Left forelimb (tissue), 1 donor: Measurements from ENCODE around the gene MAP3K3.

Source experiments
- DNase-seq: peaks from one replicate; pipeline ENCODE4 v3.0.0-alpha.2; 2018; ENCODE audit warnings: low spot score

Gene MAP3K3

DNA sequence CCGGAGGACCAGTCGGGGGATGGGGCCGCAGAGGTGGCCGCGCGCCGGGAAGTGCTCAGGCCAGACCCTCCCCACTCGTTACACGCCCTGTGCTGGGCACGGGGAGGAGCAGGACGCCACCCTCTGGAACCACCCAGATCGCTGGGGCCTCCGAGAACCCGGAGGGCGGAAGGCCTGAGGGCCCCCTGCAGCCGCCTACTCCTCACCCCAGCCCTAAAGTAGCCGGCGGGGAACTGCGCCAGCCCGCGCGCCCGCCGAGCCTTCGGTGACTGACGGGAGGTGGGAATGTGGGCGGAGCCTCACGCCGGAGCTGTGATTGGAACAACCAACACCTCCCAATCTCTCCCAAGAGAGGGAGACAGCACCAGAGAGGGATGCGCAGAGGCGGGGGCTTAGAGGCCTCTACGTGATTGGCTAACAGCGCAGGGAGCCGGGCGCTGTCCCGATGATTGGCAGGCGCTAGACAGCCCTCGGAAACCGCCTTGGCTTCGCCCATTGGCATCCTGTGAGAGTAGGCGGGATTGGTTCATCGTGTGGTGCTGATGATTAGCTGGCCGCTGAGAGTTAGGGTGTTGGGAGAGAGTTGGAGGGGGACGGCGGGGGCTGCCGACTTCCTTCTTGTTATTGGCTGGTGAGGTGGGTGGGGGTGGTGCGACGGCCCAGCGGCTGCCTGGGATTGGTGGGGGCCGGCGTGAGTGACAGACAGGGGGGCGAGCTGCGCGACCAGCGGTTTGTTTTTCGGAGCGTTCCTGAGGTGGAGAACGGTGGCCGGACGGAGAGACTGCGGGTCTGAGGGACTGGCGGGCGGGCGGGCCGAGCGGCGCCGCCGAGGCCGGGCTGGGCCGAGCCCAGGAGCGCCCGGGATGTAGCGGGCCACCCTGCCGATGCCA is at the start of gene MAP3K3:
Gene MAP3K3, plus strand, starts transcription at position 734 of the 890 bp plus-strand sequence. CDS start 343 bp downstream, outside the sequence.
- DNase-seq = peak; percentile 97

- no peak for DNase-seq
Observed at GRCh38 chr17:63573634-63574033, 48.6 kb upstream of the MAP3K3 start.

GRCh38 chr17:63578027-63578768 is 44.0 kb upstream of the MAP3K3 start:
- no peak for DNase-seq

DNA sequence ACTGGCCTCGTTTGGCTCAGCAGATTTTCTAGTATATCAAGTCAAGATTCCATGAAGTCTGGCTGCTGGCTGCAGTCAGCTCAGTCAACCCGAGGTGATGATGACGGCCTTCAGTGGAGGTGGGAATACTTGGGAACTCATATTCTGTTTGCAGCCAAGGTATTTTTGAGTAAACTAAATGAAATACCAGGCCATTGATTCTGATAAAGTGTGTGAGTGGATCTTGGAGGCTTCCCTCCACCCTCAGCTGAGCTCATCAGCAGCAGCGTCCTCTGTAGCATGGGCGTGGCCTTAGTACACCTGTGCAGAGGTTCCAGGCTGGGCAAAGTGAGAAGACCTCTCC is 43.5 kb upstream of the MAP3K3 start:
- no peak for DNase-seq

DNA sequence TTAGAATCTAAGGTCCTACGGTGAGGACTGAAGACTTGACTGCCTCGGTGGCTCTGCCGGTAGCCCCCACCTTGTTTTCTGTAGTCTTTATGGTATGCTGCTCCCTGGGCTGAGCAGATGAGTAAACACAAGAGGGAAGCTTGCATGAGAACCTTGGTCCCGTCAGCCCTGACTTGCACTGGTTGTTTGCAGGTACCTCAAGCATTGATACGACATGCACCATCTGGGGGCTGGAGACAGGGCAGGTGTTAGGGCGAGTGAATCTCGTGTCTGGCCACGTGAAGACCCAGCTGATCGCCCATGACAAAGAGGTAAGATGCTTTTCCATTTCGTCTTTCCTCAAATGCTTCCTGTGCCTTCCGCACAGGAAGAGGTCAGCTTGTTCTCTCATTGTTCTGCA is 42.6 kb upstream of the MAP3K3 start:
- no peak for DNase-seq

GRCh38 chr17:63587770-63588169 is 34.4 kb upstream of the MAP3K3 start:
- DNase-seq = no peak

DNA sequence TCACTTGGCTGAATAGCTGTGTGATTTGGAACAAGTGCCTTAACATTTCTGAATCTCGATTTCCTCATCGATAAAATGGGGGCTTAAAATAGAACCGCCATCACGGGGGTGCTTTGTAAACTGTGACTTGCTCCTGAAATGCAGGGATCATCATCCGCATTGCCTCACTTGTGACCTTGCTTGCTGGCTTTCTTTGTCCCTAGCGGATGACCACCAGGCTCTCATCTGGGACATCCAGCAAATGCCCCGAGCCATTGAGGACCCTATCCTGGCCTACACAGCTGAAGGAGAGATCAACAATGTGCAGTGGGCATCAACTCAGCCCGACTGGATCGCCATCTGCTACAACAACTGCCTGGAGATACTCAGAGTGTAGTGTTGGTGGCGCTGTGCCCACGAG is 33.4 kb upstream of the MAP3K3 start:
- no peak for DNase-seq

DNA sequence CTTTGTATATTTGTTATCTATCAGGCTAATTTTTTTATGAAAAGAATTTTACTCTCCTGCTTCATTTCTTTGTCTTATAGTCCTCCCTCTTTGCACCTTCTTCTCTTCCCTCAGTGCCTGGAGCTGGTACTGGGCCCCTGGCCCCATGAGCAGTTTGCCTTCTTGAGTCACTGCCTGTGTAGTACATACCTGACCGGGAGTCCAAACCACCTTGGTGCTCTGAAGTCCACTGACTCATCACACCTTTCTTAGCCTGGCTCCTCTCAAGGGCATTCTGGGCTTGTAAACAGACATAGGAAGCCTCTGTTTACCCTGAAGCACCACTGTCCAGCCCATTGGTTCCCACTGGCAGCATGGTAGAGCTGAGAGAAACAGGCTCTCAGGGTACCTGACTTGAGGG is 32.6 kb upstream of the MAP3K3 start:
- DNase-seq = no peak

DNA sequence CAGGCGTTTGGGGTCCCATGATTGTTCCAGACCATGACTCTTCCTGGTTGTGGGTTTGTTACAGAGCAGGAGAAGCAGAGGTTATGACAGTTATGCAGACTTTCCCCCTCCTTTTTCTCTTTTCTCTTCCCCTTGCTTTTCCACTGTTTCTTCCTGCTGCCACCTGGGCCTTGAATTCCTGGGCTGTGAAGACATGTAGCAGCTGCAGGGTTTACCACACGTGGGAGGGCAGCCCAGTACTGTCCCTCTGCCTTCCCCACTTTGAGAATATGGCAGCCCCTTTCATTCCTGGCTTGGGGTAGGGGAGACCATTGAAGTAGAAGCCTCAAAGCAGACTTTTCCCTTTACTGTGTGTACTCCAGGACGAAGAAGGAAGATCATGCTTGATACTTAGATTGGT is 29.4 kb upstream of the MAP3K3 start:
- DNase-seq = no peak

DNA sequence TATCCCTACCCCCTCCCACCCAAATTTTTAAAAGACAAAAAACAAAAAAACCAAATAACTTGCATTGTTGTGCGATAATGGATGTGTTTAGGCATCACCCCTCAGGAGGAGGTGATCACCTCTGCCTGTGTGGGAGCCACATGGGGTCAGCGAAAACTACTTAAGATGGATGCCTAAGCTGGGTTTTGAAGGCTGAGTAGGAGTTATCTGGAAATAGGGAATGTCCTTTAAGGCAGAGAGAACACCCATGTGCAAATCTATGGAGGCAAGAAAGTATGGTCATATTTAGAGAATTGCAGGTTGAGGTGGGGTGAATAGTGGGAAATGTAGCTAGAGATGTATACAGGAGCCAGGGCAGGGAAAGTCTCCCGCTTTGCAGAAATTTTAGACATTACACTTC is 27.1 kb upstream of the MAP3K3 start:
- no peak for DNase-seq

DNA sequence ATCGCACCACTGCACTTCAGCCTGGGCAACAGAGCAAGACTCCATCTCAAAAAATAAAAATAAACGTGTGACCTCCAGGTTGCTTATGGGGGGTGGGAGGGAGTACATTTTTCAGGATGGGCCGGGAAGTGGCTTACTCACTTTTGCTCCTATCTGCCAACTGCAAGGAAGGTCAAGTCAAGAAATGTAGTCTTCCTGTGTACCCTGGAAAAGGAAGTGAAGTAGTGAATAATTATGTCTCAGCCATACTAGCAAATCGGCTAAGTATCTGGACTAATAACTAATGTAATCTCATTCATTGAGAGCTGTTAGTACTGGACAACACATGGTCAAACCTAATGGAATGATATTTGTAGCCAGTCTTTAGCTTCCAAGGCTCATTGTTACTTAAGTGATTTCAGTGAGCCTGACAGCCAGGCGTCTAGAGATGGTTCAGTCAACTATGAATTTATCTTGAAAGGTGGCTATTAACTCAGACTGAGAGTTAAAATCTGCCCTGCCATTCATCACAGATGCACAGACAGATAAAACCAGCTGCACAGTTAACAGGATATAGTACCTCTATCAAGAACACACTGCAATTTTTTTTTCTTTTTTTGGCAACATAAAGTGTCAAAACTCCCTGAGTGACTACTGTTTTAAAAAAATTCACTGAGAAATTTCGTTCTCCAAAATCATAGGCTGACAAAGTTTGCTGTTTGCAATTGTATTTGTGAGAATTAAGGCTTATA is 25.2 kb upstream of the MAP3K3 start:
- DNase-seq = no peak

DNA sequence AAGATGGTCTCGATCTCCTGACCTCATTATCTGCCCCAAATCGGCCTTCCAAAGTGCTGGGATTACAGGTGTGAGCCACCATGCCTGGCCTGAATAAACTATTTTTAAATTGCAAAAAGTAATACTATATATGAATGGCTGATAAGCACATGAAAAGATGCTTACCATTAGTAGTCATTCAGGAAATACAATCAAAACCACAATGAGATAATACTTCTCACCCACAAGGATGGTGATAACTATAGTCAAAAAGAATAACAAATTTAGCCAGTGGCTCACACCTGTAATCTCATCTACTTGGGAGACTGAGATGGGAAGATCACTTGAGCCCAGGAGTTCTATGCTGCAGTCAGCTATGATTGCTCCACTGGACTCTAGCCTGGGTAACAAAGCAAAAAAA is 23.9 kb upstream of the MAP3K3 start:
- DNase-seq = no peak

DNA sequence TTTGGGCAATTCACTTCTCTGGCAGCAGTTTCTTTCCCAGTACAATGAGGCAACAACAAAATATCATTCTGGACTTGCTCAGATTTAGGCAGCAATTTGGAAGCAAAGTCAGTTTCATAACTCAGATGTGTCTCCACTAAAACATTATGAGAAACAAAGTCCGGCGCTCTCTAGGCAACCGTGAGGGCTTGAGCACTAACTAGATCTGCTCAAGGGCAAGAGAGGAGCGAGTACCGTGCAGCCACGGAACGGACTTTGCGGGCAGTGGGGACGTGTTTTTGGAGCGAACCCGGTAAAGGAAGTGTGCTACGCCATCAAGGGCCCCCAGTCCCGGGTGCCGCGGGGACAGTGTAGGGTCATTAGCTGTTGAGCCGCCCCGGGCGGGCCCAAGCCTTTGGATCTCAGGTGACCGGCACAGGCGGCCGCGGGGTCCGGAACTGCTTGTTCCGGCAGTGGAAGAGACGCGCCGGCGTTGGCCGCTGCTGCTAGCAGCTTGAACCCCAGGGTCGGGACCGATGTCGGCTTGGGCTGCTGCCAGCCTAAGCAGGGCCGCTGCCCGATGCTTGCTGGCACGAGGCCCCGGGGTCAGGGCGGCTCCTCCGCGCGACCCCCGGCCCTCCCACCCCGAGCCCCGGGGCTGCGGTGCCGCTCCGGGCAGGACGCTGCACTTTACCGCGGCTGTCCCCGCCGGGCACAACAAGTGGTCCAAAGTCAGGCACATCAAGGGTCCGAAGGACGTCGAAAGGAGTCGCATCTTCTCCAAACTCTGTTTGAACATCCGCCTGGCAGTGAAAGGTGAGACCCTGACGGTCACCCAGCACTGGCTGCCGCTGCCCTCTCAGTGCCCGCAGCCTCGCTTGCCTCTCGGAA is 21.4 kb upstream of the MAP3K3 start, which contains the start of gene TACO1:
Gene TACO1, plus strand, starts transcription at position 327 of the 870 bp plus-strand sequence. Its CDS starts 189 bp downstream, at position 516.
- peak; percentile 90 for DNase-seq

- DNase-seq = no peak
Observed at GRCh38 chr17:63601439-63602371, 20.5 kb upstream of the MAP3K3 start.

DNA sequence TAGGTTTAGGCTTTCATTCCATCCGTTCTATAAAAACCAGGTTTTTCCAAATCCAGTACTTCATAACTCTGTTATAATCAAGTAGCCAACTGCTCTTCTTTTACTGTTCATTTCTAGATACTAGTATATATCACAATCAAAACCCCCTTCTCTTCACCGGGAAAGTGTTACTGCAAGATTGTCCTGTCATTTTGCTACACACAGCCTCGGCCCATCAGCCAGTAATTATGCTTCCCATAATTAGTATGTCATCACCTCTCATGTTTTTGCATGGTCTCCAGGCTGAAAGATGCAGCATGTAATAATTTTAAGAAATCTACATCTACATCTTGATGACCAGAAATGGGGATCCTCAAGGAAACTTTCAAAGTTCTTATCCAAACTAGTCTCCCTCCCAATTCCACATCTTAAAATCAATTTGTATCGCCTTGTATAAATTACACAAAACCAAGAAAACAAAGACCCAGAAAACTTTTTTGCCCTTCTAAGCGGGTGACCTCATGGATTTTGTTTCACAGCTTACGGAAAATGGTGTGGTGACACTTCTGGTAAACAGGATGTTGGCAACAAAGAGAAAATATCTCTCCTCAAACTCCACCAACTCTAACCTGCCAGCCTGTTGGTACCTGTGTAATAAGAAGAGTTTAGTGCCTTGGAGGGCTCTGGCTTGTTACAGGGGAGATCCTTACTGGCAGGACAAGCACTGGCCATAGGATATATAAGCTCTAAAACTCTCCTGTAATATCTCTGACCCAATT is 12.2 kb upstream of the MAP3K3 start:
- DNase-seq = no peak

- no peak for DNase-seq
Observed at GRCh38 chr17:63610854-63611253, 11.4 kb upstream of the MAP3K3 start.

- DNase-seq = no peak
Observed at GRCh38 chr17:63611354-63611753, 10.9 kb upstream of the MAP3K3 start.

- no peak for DNase-seq
Observed at GRCh38 chr17:63613663-63614062, 8.6 kb upstream of the MAP3K3 start.

DNA sequence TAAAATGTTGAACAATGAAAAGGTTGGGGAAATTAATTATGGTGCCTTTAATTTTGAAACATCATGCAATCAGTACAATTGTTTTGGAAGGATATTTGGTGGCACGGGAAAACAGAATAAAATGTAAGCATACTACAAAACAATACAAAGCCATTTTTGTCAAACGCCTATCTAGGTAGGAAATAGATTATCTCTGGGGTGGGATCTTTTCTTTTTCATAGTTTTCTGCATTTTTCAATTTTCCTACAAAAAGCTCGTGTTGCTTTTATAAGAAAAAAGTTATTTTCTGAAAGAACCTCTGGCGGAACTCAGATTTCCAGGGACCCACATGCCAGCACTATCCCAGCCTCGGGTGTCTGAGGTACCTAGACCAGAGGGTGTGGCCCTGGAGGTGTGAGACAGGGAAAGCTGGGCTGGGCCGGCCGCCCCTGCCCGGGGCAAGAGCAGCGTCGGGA is 961 bp upstream of the MAP3K3 start:
- no peak for DNase-seq
